OCI-LY3 (cell line): ENCODE data around the gene EXOC1.

Experiments
- EZH2phosphoT487 ChIP-seq: fragments of 200-600 bp; shearing (Covaris generic); IDR thresholded peaks from 2 replicates; pipeline ENCODE4 v1.6.1; 2018; ENCODE audit warnings: antibody characterized with exemption, mixed run types, low read depth
- TF ChIP-seq, protein P1 (sequence below): fragments of 200-600, 300-600 bp; sonication (generic); IDR thresholded peaks from 2 replicates; pipeline ENCODE4 v1.5.1; 2014; ENCODE audit warnings: antibody characterized with exemption, low read length, low read depth

DNA sequence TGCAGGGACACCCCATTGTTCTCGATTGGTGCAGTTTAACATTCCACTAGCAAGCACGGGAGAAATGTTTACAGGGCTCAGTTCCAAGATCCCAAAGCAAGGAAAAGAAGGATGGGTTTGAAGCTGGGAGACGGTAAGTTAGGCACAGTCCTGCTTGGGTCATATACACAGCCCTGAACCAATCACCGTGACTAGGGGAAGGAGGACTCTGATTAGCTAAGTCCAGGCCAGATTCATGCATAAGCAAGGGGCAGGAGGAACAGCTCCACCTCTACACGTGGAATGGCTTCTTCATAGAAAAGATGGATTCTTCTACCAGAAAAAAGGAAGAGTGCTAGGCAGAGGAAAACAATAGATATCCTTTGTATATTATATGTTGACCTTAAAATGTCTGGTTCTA is 44.8 kb upstream of the EXOC1 start:
- TF ChIP-seq, protein P1, sequence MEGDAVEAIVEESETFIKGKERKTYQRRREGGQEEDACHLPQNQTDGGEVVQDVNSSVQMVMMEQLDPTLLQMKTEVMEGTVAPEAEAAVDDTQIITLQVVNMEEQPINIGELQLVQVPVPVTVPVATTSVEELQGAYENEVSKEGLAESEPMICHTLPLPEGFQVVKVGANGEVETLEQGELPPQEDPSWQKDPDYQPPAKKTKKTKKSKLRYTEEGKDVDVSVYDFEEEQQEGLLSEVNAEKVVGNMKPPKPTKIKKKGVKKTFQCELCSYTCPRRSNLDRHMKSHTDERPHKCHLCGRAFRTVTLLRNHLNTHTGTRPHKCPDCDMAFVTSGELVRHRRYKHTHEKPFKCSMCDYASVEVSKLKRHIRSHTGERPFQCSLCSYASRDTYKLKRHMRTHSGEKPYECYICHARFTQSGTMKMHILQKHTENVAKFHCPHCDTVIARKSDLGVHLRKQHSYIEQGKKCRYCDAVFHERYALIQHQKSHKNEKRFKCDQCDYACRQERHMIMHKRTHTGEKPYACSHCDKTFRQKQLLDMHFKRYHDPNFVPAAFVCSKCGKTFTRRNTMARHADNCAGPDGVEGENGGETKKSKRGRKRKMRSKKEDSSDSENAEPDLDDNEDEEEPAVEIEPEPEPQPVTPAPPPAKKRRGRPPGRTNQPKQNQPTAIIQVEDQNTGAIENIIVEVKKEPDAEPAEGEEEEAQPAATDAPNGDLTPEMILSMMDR = no peak
- TF ChIP-seq EZH2phosphoT487 = no peak
